ENCODE data around the gene SDCBP2.

Gene SDCBP2

GRCh38 chr20:1363522-1363921, 34.6 kb upstream of the SDCBP2 start:
- in situ Hi-C loops (cut with HindIII; ENCODE audit: low sequenced_read_pairs): no loop called here
- no peak for TF ChIP-seq CTCF (IDR thresholded peaks at IDR 0.05; ENCODE audit: low read depth, low read length, missing control alignments)
- no peak for DNase-seq (ENCODE audit: low read depth)
- H3K4me3 ChIP-seq (ENCODE audit: low read depth, low read length): no peak overlapping the region

GRCh38 chr20:1362484-1362883, 33.5 kb upstream of the SDCBP2 start:
- no peak overlapping the region for H3K4me3 ChIP-seq (ENCODE audit: low read depth, low read length)
- no peak for TF ChIP-seq CTCF (IDR thresholded peaks at IDR 0.05; ENCODE audit: low read depth, low read length, missing control alignments)
- in situ Hi-C loops (cut with HindIII; ENCODE audit: low sequenced_read_pairs): no loop called here
- DNase-seq (ENCODE audit: low read depth): no peak

GRCh38 chr20:1360094-1360846, 31.3 kb upstream of the SDCBP2 start:
- in situ Hi-C loops (cut with HindIII; ENCODE audit: low sequenced_read_pairs): no loop called here
- no peak overlapping the region for H3K4me3 ChIP-seq (ENCODE audit: low read depth, low read length)
- no peak for DNase-seq (ENCODE audit: low read depth)
- TF ChIP-seq CTCF (IDR thresholded peaks at IDR 0.05; ENCODE audit: low read depth, low read length, missing control alignments): no peak

GRCh38 chr20:1357921-1358671, 29.2 kb upstream of the SDCBP2 start:
- in situ Hi-C loops (cut with HindIII; ENCODE audit: low sequenced_read_pairs): no loop called here
- DNase-seq (ENCODE audit: low read depth): peak; percentile 47
- TF ChIP-seq CTCF (IDR thresholded peaks at IDR 0.05; ENCODE audit: low read depth, low read length, missing control alignments): no peak
- no peak overlapping the region for H3K4me3 ChIP-seq (ENCODE audit: low read depth, low read length)

- no peak for DNase-seq (ENCODE audit: low read depth)
- TF ChIP-seq CTCF (IDR thresholded peaks at IDR 0.05; ENCODE audit: low read depth, low read length, missing control alignments): no peak
- no peak overlapping the region for H3K4me3 ChIP-seq (ENCODE audit: low read depth, low read length)
- in situ Hi-C loops (cut with HindIII; ENCODE audit: low sequenced_read_pairs): no loop called here
Observed at GRCh38 chr20:1353956-1354355, 25.0 kb upstream of the SDCBP2 start.

GRCh38 chr20:1346315-1346969, 17.5 kb upstream of the SDCBP2 start:
- in situ Hi-C loops (cut with HindIII; ENCODE audit: low sequenced_read_pairs): no loop called here
- H3K4me3 ChIP-seq (ENCODE audit: low read depth, low read length): no peak overlapping the region
- TF ChIP-seq CTCF (IDR thresholded peaks at IDR 0.05; ENCODE audit: low read depth, low read length, missing control alignments): no peak
- no peak for DNase-seq (ENCODE audit: low read depth)

Measured in astrocyte of the cerebellum (primary cell).